ENCODE results near the gene VPS13D.

VPS13D gene

DNA sequence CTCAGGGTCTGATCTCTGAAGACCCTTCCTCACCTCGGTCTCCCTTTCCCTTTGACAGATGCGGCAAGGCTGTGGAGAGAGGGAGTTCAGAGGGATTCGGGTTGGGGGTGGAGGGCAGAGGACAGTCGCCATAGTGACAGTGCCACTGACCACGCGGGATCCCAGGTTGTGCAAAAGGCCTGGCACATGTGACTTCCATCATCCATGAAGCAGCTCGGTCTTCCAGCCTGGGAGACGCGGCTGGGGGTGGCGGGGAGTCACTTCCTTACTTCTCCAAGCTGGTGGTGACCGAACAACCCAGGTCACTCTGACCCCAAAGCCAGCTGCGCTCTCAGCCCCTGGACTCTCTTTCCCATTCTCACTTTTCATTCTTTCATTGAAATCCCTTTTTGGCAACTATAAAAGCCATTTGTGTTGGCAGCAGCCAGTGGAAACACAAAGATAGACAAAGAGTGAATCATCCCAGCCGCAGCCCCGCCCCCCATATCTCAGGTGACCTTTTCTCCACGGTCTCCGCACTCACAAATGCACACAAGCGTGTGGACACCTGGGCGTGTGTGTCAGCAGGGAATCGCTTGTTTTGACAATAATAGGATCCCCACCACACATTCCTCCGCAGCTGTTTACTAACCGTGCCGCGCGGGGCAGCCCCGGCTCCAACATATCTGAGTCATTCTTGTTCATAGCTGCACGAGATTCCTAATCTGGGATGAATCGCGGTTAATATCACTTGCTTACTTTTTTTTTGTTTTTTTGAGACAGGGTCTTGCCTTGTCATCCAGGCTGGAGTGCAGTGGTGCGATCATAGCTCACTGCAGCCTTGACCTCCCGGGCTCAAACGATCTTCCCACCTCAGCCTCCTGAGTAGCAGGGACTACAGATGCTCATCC lies 319.9 kb downstream of the VPS13D start:
- in situ Hi-C loops (cut with MboI; ENCODE audit: low sequenced_read_pairs, unreplicated experiment), result no loop called here
- no peak for DNase-seq (ENCODE audit: low spot score)
- TF ChIP-seq, protein P1, sequence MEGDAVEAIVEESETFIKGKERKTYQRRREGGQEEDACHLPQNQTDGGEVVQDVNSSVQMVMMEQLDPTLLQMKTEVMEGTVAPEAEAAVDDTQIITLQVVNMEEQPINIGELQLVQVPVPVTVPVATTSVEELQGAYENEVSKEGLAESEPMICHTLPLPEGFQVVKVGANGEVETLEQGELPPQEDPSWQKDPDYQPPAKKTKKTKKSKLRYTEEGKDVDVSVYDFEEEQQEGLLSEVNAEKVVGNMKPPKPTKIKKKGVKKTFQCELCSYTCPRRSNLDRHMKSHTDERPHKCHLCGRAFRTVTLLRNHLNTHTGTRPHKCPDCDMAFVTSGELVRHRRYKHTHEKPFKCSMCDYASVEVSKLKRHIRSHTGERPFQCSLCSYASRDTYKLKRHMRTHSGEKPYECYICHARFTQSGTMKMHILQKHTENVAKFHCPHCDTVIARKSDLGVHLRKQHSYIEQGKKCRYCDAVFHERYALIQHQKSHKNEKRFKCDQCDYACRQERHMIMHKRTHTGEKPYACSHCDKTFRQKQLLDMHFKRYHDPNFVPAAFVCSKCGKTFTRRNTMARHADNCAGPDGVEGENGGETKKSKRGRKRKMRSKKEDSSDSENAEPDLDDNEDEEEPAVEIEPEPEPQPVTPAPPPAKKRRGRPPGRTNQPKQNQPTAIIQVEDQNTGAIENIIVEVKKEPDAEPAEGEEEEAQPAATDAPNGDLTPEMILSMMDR (IDR thresholded peaks at IDR 0.05; ENCODE audit: borderline replicate concordance, control extremely low read depth, extremely low read depth, insufficient read depth, missing control alignments), result no peak

DNA sequence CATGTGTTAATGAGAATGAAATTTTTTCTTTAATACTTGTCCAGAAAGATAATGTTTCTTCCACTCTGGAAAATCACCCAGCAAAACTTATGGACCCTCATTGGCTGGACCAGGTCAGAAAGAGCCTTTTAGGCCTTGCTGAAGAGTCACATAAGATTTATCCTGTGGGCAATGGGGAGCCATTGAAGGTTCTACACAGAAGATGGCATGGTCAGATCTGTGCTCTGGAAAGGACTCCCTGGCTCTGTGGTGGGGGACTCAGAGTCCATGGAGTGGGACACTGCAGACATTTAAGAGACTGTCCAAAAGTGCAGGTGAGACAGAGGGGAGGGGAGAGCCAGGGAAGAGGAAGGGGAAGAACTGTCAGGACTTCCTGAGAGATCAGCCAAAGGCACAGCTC lies 321.8 kb downstream of the VPS13D start:
- DNase-seq (ENCODE audit: low spot score), result no peak
- TF ChIP-seq, protein P1 (IDR thresholded peaks at IDR 0.05; ENCODE audit: borderline replicate concordance, control extremely low read depth, extremely low read depth, insufficient read depth, missing control alignments), result no peak
- in situ Hi-C loops (cut with MboI; ENCODE audit: low sequenced_read_pairs, unreplicated experiment), result no loop called here

DNA sequence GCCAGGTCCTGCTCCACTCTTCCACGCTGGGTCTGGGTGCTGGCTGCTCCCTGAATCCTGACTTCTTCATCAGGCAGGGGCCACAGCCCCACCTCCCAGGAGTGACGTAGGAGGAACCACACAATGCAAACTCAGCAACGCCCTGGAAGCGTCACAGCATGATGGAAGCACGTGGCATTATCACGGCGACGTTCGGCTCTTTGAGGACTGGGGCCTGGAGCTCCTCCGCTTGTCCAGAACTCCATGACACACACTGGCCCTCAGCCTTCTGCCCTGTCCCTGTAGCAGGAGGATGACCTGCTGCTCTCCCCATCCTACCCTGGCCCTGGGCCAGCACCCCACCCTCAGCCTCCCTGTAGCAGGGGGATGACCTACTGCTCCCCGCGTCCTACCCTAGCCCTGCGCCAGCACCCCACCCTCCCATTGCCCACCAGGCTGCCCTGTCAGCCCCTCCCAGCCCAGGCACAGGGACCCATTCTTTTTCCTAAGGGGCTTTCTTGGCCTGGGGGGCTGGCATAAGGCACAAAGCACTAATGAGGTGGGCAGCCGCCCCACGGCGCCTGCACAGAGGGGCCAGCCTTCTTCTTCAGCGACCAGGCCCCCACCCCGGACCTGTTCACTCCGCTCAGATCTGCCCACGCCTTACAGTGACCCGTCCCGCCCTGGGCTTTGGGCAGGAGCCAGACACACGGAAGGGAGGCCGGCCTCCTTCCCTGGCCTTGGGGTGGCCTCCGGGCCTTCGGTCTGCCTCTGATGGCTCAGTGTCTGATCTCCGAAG lies 322.5 kb downstream of the VPS13D start:
- in situ Hi-C loops (cut with MboI; ENCODE audit: low sequenced_read_pairs, unreplicated experiment), result no loop called here
- peak; percentile 23 for DNase-seq (ENCODE audit: low spot score)
- TF ChIP-seq, protein P1 (IDR thresholded peaks at IDR 0.05; ENCODE audit: borderline replicate concordance, control extremely low read depth, extremely low read depth, insufficient read depth, missing control alignments), result no peak

DNA sequence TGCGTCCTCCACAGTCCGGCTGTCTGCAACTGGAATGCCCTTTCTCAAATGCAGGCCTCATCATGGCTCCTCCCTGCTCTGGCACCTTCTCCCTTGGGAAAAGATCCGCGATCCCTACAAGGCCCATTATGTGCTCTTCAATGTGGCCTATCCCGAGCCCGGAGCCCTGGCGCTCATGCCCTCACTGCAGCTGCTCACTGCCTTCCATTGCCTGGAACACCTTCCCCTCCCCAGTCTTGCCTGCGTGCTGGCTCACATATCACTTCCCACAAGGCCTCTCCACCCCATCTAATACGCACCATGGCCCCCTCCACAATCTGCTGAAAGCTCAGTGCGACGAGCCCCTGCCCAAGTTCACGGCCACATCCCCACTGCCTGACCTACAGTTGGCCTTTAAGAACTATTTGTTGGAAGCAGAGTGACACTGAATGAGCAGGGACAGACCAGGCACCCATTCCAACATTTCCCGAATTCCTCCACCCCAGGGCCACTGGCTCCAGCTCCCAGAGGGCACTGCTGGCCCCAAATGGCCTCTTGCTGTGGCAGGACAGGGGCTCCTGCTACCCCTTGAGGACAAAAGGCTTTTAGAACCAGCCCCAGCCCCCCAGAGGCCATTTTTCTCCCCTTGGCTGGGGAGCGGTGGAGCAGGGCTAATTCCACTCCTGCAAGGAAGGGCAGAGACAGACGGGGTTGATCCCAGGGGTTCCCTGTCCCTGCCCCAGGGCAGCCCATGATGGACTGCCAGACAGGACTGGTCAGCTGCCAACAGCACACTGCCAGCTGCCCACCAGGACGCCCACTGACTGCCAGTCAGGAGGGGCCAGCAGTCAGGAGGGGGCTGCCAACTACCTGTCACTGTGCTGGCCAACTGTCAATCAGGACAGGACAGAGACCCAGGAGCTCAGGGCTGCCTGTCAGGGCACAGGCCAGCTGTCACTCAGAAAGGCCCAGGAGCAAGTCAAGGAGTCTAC lies 323.4 kb downstream of the VPS13D start:
- no peak for DNase-seq (ENCODE audit: low spot score)
- in situ Hi-C loops (cut with MboI; ENCODE audit: low sequenced_read_pairs, unreplicated experiment), result no loop called here
- TF ChIP-seq, protein P1 (IDR thresholded peaks at IDR 0.05; ENCODE audit: borderline replicate concordance, control extremely low read depth, extremely low read depth, insufficient read depth, missing control alignments), result no peak

DNA sequence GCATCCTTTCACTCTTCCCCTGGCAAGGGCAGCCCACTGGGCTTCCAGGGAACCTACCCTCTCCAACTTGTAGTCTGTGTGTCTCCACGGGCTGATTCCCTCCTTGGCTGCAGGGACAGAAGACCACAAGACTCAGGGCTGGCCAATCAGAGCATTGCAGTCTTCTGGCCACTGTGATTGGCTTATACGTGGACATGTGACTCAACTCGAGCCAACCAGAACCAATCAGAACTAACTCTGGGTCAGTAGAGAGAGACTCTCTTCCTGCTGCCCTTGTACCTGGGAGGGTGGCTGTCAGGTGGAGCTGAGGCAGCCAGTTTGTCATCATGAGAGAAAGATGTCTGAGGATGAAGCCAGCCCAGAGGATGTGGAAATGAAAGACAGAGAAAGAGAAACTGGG lies 324.1 kb downstream of the VPS13D start:
- peak; percentile 17 for DNase-seq (ENCODE audit: low spot score)
- in situ Hi-C loops (cut with MboI; ENCODE audit: low sequenced_read_pairs, unreplicated experiment), result no loop called here
- TF ChIP-seq, protein P1 (IDR thresholded peaks at IDR 0.05; ENCODE audit: borderline replicate concordance, control extremely low read depth, extremely low read depth, insufficient read depth, missing control alignments), result no peak

All from GM13976 (cell line).